DMS53 treated with DMSO at 0.1 percent for 48 hours (cell line): ENCODE measurements around the gene PLSCR4.
"Not testable (repeated sequence)": the region's sequence is repeated elsewhere in the genome, so short reads cannot be mapped to it uniquely, and the experiment has no call there.

Experiments
- DNase-seq: peaks from one replicate; lab custom pipeline; 2025; ENCODE audit not compliant: unreplicated experiment; lab: John Stamatoyannopoulos, UW

Gene PLSCR4

GRCh38 chr3:146247911-146248310 lies 3.0 kb downstream of the PLSCR4 start:
- no peak for DNase-seq

- DNase-seq: no peak
Observed at GRCh38 chr3:146246526-146246925, 4.4 kb downstream of the PLSCR4 start.

GRCh38 chr3:146243559-146243958 lies 7.3 kb downstream of the PLSCR4 start:
- DNase-seq: no peak

DNA sequence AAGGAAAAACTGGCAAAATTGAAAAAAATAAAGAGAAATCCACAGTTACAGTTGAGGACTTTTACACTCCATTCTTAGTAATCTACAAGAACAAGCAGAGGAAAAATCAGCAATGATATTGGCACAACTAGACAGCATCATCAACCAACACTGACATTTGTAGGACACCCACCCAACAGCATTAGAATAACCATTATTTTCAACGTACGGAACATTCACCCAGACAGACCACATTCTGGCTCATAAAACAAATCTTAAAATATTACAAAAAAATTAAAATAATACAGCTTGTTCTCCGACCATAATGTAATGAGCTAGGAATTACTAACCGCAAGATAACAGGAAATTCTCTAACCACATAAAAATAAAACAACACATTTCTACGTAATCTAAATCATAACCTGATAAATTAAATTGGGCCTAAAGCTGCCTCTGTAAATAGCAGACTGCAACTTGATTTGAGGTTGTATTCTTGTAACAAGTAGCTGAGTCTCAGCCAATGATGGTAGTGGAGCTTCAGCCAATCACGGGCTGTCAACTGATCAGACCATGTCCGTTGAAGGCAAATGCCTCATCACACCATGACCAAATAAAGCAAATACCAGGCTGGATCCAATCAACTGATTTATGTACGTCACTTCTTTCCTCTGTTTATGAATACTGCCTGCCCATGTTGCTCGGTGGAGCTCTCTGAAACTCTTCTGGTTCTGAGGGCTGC lies 9.2 kb downstream of the PLSCR4 start:
- no peak for DNase-seq

- no peak for DNase-seq
Observed at GRCh38 chr3:146233487-146233886, 17.4 kb downstream of the PLSCR4 start.

GRCh38 chr3:146227486-146227885 lies 23.4 kb downstream of the PLSCR4 start:
- no peak for DNase-seq

- DNase-seq: no peak
Observed at GRCh38 chr3:146226881-146227280, 24.0 kb downstream of the PLSCR4 start.

- DNase-seq: not testable (repeated sequence)
Observed at GRCh38 chr3:146225458-146225857, 25.4 kb downstream of the PLSCR4 start.

DNA sequence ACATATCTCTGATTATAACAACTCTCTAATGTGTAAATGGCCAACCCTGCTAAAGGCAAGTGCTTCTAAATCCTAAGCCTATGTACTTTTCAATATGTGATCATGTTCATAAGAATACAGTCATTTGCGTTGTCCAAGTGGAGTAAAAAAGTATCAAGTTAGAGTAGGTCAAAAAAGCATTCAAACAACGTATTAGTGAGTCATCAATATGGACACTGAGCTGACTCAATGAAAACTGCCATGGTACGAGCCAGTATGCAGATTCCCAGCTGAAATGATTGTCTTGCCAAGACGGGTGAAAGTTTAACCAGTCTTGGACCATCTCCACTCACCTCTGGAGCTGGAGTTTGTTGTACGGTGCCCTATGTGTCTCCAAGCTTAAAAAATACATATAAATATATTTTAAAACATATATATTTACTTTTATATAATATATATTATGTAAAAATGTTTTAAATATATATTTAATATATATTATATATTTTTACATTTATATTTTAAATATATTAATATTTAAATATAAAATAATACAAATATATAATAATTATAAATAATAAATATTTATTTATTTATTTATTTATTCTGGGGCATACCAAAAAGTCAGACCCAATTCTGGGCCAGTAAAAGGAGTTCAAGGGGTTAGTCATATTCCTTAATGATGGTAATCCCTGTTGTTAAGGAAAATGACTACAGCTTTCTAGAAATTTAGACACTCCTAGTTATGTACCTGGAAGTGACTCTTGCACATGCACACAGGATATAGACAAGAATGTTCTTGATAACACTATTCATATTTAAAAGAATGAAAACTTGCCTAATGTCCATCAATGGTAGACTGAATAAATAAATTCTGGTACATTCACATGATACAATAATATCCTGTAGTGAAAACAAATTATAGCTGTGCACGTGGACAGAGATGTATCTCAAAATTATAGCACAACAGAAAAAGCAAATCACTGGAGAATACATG lies 27.2 kb downstream of the PLSCR4 start:
- DNase-seq: no peak

GRCh38 chr3:146222204-146223046 lies 28.5 kb downstream of the PLSCR4 start:
- peak; percentile 83 for DNase-seq

- DNase-seq: no peak
Observed at GRCh38 chr3:146221276-146221675, 29.6 kb downstream of the PLSCR4 start.

DNA sequence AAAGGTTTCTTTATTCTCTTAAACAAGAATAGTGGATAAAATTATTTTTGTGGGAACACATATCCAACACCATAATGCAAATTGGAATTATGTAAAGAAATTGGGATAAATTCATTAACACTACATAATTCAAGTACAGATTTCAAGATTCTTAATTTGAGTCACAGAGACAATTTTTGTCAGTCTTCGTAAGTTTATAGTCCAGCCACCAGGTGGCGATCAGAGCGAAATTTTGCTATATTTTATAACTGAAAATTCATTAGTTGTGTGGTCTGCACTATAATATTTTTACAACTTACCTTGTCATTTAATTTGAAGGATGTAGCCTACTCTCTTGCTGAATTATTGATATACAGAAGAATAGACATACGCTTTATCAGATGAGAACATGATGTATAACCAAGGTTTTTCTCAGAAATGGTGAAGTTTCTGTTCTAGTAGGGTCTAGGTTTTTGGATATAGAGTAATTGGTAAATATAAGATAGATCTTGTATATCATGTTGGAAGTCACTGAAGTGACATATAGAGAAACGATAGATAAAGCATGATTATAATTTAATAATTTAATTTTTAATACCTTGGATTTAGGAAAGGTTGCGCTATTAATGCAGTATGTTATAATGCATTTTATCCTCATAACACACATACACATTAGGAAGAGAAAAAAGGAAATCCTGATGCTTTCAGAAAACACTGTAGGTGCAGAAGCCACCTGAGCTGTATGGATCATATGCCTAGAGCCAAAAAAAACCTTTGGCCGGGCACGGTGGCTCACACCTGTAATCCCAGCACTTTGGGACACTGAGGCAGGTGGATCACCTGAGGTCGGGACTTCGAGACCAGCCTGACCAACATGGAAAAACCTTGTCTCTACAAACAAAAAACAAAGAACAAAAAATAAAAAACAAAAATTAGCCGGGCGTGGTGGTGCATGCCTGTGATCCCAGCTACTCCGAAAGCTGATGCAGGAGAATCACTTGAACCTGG lies 31.7 kb downstream of the PLSCR4 start:
- peak; percentile 32 for DNase-seq

- DNase-seq: no peak
Observed at GRCh38 chr3:146217324-146217723, 33.6 kb downstream of the PLSCR4 start.

DNA sequence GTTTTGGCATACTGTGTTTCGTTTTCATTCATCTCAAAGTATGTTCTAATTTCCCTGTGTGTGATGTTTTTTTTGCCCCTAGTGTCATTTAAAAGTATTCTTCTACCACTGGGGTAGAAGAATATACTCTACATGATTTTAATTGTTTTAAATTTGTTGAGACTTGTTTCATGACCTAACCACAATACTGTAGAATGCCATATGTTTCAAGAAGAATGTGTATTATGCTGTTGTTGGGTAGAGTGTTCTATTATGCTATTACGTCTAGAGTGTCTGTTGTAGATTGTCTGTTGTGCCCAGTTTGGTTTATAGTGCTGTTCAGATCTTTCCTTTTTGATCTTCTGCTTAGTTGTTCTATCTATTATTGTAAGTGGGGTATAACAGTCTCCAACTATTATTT lies 36.4 kb downstream of the PLSCR4 start:
- no peak for DNase-seq

DNA sequence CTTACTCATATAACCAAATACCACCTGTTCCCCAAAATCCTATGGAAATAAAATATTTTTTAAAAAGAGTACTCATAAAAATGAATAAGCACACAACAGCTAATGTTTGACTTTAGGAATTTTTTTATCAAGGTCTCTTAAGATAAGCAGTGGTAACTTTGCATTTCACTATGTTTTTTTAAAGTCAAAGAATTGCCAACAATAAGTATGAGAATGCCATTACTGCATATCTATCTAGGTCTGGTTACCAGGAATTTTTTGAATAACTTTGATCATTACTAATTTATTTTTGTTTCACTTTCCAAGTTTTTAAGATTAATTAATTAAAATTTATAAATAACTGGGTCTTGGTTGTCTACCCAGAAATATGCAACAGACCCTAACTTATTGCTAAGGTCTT lies 41.5 kb downstream of the PLSCR4 start:
- no peak for DNase-seq

- DNase-seq: no peak
Observed at GRCh38 chr3:146203776-146204175, 47.1 kb downstream of the PLSCR4 start.

GRCh38 chr3:146200461-146201220 lies 50.3 kb downstream of the PLSCR4 start:
- no peak for DNase-seq

DNA sequence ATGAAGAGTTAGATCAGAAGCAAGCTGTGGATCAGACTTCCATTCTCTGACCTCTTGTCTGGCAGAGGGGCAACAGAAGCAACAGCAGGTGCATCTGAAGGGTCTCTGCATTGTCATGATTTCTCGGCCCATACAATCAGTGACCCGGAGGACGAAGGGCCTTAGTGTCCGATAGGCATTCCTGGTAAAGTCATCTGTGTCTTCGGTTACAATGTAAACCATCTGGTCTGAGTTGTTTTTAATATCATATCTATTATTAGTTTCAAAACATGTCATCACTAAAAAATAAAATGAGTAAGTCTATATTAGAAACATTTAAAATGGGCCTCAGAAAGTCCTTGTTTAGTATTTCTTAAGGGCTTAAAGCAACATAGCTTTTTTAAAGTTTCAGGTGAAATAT lies 51.1 kb downstream of the PLSCR4 start:
- DNase-seq: no peak

DNA sequence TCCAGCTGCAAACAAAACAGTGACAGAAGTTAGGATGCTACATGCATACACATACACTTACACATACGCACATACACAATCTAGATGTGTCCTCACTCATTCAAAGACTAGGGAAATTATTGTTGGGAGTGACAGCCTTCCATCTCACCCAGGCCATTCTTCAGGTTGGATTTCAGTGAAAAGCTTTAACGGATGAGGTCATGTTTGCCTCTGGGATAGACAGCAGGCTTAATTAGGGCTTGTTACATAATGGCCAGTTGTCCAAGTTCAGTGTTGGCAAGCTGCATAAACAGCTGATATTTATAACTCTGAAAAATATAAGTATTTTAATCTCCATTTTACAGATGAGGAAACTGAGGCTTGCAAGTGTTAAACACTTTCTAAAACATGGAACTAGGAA lies 54.1 kb downstream of the PLSCR4 start:
- no peak for DNase-seq
